Measurements from ENCODE around the gene ARMC3. TPM values are rescaled to one million over a fixed set of nuclear protein-coding genes. Genes with fewer than 3 reads are reported as not detected.
"Not testable (repeated sequence)": the region's sequence is repeated elsewhere in the genome, so short reads cannot be mapped to it uniquely, and the experiment has no call there.

The ARMC3 gene
- total and polyA plus RNA-seq, 2 experiments from 2014 or later: 0.24 TPM; not detected in 1

GRCh38 chr10:22925088-22925487, 2.8 kb upstream of the ARMC3 start (continued):
- TF ChIP-seq, protein P1, sequence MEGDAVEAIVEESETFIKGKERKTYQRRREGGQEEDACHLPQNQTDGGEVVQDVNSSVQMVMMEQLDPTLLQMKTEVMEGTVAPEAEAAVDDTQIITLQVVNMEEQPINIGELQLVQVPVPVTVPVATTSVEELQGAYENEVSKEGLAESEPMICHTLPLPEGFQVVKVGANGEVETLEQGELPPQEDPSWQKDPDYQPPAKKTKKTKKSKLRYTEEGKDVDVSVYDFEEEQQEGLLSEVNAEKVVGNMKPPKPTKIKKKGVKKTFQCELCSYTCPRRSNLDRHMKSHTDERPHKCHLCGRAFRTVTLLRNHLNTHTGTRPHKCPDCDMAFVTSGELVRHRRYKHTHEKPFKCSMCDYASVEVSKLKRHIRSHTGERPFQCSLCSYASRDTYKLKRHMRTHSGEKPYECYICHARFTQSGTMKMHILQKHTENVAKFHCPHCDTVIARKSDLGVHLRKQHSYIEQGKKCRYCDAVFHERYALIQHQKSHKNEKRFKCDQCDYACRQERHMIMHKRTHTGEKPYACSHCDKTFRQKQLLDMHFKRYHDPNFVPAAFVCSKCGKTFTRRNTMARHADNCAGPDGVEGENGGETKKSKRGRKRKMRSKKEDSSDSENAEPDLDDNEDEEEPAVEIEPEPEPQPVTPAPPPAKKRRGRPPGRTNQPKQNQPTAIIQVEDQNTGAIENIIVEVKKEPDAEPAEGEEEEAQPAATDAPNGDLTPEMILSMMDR (conservative IDR thresholded peaks at IDR 0.05; ENCODE audit: low read depth in 2 of 2): no peak
- TF ChIP-seq ZNF331 (CRISPR knock-in tag; IDR thresholded peaks at IDR 0.05; ENCODE audit: low read depth): no peak

- Histone ChIP-seq H2AFZ (peak overlapping the region; percentile 98), H3F3A (replicated peaks; ENCODE audit: low read depth) (no peaks in the 10 kb centered on the region), H3K79me2 (replicated peaks; ENCODE audit: insufficient read depth) (no peaks in the 10 kb centered on the region), H3K27me3 (ENCODE audit: insufficient read depth) (peaks cover 53% of the 10 kb centered on the region), H3K36me3 (ENCODE audit: insufficient read depth) (no peaks in the 10 kb centered on the region), H3K4me2 (peak overlapping the region; percentile 81), H3K4me3 (peak overlapping the region; percentile 62), H3K27ac (ENCODE audit: low read depth) (no peak overlapping the region), H3K4me1 (ENCODE audit: insufficient read depth) (peaks cover 17% of the 10 kb centered on the region), H3K9me2 (ENCODE audit: insufficient read depth) (no peaks in the 10 kb centered on the region), H4K20me1 (replicated peaks; ENCODE audit: insufficient read depth) (no peaks in the 10 kb centered on the region)
- no peak for ATAC-seq
- TF ChIP-seq, protein P2, sequence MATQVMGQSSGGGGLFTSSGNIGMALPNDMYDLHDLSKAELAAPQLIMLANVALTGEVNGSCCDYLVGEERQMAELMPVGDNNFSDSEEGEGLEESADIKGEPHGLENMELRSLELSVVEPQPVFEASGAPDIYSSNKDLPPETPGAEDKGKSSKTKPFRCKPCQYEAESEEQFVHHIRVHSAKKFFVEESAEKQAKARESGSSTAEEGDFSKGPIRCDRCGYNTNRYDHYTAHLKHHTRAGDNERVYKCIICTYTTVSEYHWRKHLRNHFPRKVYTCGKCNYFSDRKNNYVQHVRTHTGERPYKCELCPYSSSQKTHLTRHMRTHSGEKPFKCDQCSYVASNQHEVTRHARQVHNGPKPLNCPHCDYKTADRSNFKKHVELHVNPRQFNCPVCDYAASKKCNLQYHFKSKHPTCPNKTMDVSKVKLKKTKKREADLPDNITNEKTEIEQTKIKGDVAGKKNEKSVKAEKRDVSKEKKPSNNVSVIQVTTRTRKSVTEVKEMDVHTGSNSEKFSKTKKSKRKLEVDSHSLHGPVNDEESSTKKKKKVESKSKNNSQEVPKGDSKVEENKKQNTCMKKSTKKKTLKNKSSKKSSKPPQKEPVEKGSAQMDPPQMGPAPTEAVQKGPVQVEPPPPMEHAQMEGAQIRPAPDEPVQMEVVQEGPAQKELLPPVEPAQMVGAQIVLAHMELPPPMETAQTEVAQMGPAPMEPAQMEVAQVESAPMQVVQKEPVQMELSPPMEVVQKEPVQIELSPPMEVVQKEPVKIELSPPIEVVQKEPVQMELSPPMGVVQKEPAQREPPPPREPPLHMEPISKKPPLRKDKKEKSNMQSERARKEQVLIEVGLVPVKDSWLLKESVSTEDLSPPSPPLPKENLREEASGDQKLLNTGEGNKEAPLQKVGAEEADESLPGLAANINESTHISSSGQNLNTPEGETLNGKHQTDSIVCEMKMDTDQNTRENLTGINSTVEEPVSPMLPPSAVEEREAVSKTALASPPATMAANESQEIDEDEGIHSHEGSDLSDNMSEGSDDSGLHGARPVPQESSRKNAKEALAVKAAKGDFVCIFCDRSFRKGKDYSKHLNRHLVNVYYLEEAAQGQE (IDR thresholded peaks at IDR 0.05; ENCODE audit: unreplicated experiment): no peak
- no peak for TF ChIP-seq POLR2AphosphoS5 (IDR thresholded peaks at IDR 0.05; ENCODE audit: low read depth)
- TF ChIP-seq EZH2 (IDR thresholded peaks at IDR 0.05; ENCODE audit: low read depth, unreplicated experiment): peak; percentile 20
- no peak for TF ChIP-seq JUNB (IDR thresholded peaks at IDR 0.05; ENCODE audit: unreplicated experiment)
- TF ChIP-seq EZH2phosphoT487 (IDR thresholded peaks at IDR 0.05; ENCODE audit: unreplicated experiment): no peak
- no peak for DNase-seq (ENCODE audit: low spot score)
- Mint-ChIP-seq H3K36me3 (ENCODE audit: low read depth) (no peaks in the 10 kb centered on the region), H3K4me1 (no peaks in the 10 kb centered on the region), H3K27me3 (ENCODE audit: insufficient read depth, low read depth, poor library complexity) (peaks cover 3% of the 10 kb centered on the region), H3K9me3 (no peaks in the 10 kb centered on the region), H3K4me3 (no peak overlapping the region), H3K27ac (no peak overlapping the region)
Measured at GRCh38 chr10:22927166-22927565, 687 bp upstream of the ARMC3 start.

DNA sequence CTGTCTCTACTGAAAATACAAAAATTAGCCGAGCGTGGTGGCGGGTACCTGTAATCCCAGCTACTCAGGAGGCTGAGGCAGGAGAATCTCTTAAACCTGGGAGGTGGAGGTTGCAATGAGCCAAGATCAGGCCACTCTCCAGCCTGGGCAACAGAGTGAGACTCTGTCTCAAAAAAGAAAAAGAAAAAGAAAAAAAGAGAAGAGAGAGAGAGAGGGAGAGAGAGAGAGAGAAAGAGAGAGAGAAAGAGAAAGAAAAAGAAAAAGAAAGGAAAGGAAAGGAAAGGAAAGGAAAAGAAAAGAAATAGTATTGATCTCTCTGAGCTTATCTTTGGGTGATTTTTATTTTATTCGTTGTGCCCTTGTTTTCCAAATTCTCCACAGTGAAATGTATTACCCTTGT, 1.2 kb downstream of the ARMC3 start:
- H3K27ac Mint-ChIP-seq; H3K4me3 ChIP-seq; H3K27ac ChIP-seq (ENCODE audit: low read depth); H3K4me1 Mint-ChIP-seq; H3K4me2 ChIP-seq; H3K27me3 Mint-ChIP-seq (ENCODE audit: insufficient read depth, low read depth, poor library complexity); H2AFZ ChIP-seq; H4K20me1 ChIP-seq (replicated peaks; ENCODE audit: insufficient read depth); H3K9me2 ChIP-seq (ENCODE audit: insufficient read depth); H3K4me3 Mint-ChIP-seq; H3K36me3 ChIP-seq (ENCODE audit: insufficient read depth); H3K36me3 Mint-ChIP-seq (ENCODE audit: low read depth); H3F3A ChIP-seq (replicated peaks; ENCODE audit: low read depth); H3K9me3 Mint-ChIP-seq; ATAC-seq; H3K79me2 ChIP-seq (replicated peaks; ENCODE audit: insufficient read depth); DNase-seq (ENCODE audit: low spot score): not testable (repeated sequence)
- Histone ChIP-seq H3K4me1 (ENCODE audit: insufficient read depth) (peaks cover 17% of the 10 kb centered on the region), H3K27me3 (ENCODE audit: insufficient read depth) (peaks cover 53% of the 10 kb centered on the region)

Data from GM23338 (cell line).